Measurements from ENCODE around the gene NFX1. TPM values are rescaled to one million over a fixed set of nuclear protein-coding genes. Genes with fewer than 3 reads are reported as not detected.
A peak's percentile ranks its signal among the peaks of the same experiment; 100 is the strongest.

The NFX1 gene
- total RNA-seq, 2 donors from 2014 or later = 30.8 to 39.5 TPM

GRCh38 chr9:33291031-33291397 is 698 bp downstream of the NFX1 start:
- peak overlapping the region; percentile 97 for H3K27ac ChIP-seq
- H3K27me3 ChIP-seq (replicated peaks; ENCODE audit: insufficient read depth) = no peaks in the 10 kb centered on the region
- no peak for TF ChIP-seq POLR2A (IDR thresholded peaks at IDR 0.05)
- TF ChIP-seq POLR2AphosphoS5 (IDR thresholded peaks at IDR 0.05) = no peak
- TF ChIP-seq CTCF (IDR thresholded peaks at IDR 0.05) = no peak
- H3K36me3 ChIP-seq = peaks cover 0 to 12% of the 10 kb centered on the region in 2 donors
- WGBS = 8% methylated on average over 7 of the region's 7 CpGs
- DNase-seq (ENCODE audit: low spot score) = no peak
- intact Hi-C loops (cut with DNase I) = loop anchor here (5.0 kb wide), 1 partner anchor 36 kb away; no protein-coding TSS in a partner anchor
- H3K4me1 ChIP-seq (replicated peaks) = peaks cover 3% of the 10 kb centered on the region
- no peaks in the 10 kb centered on the region for H3K9me3 ChIP-seq
- peak overlapping the region; percentile 72 for H3K4me3 ChIP-seq

- WGBS = 88% methylated on average over 5 of the region's 5 CpGs
- H3K9me3 ChIP-seq = no peaks in the 10 kb centered on the region
- DNase-seq (ENCODE audit: low spot score) = no peak
- peaks cover 3% of the 10 kb centered on the region for H3K4me1 ChIP-seq (replicated peaks)
- no peak overlapping the region for H3K27ac ChIP-seq
- intact Hi-C loops (cut with DNase I) = loop anchor here (5.0 kb wide), 1 partner anchor 35 kb away; no protein-coding TSS in a partner anchor
- no peaks in the 10 kb centered on the region for H3K27me3 ChIP-seq (replicated peaks; ENCODE audit: insufficient read depth)
- TF ChIP-seq CTCF (IDR thresholded peaks at IDR 0.05) (no peak), POLR2AphosphoS5 (IDR thresholded peaks at IDR 0.05) (no peak), POLR2A (IDR thresholded peaks at IDR 0.05) (no peak)
- H3K36me3 ChIP-seq = peaks cover 0 to 13% of the 10 kb centered on the region in 2 donors
- H3K4me3 ChIP-seq = no peak overlapping the region
Observed at GRCh38 chr9:33291901-33292300, 1.6 kb downstream of the NFX1 start.

- TF ChIP-seq CTCF (IDR thresholded peaks at IDR 0.05) = no peak
- TF ChIP-seq POLR2AphosphoS5 (IDR thresholded peaks at IDR 0.05) = no peak
- no peak for TF ChIP-seq POLR2A (IDR thresholded peaks at IDR 0.05)
- Histone ChIP-seq H3K9me3 (no peaks in the 10 kb centered on the region), H3K27ac (no peak overlapping the region), H3K27me3 (replicated peaks; ENCODE audit: insufficient read depth) (no peaks in the 10 kb centered on the region), H3K4me1 (replicated peaks) (peaks cover 7% of the 10 kb centered on the region), H3K36me3 (peaks cover 0 to 15% of the 10 kb centered on the region in 2 donors), H3K4me3 (no peak overlapping the region)
- 83% methylated on average over 2 of the region's 2 CpGs for WGBS
- no peak for DNase-seq (ENCODE audit: low spot score)
- intact Hi-C loops (cut with DNase I) = loop anchor here (5.0 kb wide), 1 partner anchor 34 kb away; no protein-coding TSS in a partner anchor
Observed at GRCh38 chr9:33293782-33294181, 3.5 kb downstream of the NFX1 start.

- WGBS = 94% methylated on average over 12 of the region's 12 CpGs
- no peak overlapping the region for H3K4me3 ChIP-seq
- H3K4me1 ChIP-seq (replicated peaks) = peaks cover 7% of the 10 kb centered on the region
- no peak for TF ChIP-seq CTCF (IDR thresholded peaks at IDR 0.05)
- no peak for TF ChIP-seq POLR2AphosphoS5 (IDR thresholded peaks at IDR 0.05)
- no peak for TF ChIP-seq POLR2A (IDR thresholded peaks at IDR 0.05)
- H3K9me3 ChIP-seq = no peaks in the 10 kb centered on the region
- no peaks in the 10 kb centered on the region for H3K27me3 ChIP-seq (replicated peaks; ENCODE audit: insufficient read depth)
- DNase-seq (ENCODE audit: low spot score) = no peak
- H3K36me3 ChIP-seq = peaks cover 0 to 15% of the 10 kb centered on the region in 2 donors
- no peak overlapping the region for H3K27ac ChIP-seq
- intact Hi-C loops (cut with DNase I) = loop anchor here (5.0 kb wide), 1 partner anchor 32 kb away; no protein-coding TSS in a partner anchor
Observed at GRCh38 chr9:33294670-33295432, 4.5 kb downstream of the NFX1 start.

GRCh38 chr9:33295571-33295970 is 5.3 kb downstream of the NFX1 start:
- TF ChIP-seq CTCF (IDR thresholded peaks at IDR 0.05) (no peak), POLR2A (IDR thresholded peaks at IDR 0.05) (no peak), POLR2AphosphoS5 (IDR thresholded peaks at IDR 0.05) (no peak)
- no peak overlapping the region for H3K4me3 ChIP-seq
- H3K4me1 ChIP-seq (replicated peaks) = peaks cover 7% of the 10 kb centered on the region
- H3K9me3 ChIP-seq = no peaks in the 10 kb centered on the region
- peaks cover 0 to 15% of the 10 kb centered on the region in 2 donors for H3K36me3 ChIP-seq
- intact Hi-C loops (cut with DNase I) = no loop called here
- 85% methylated on average over 2 of the region's 2 CpGs for WGBS
- no peak for DNase-seq (ENCODE audit: low spot score)
- no peak overlapping the region for H3K27ac ChIP-seq
- H3K27me3 ChIP-seq (replicated peaks; ENCODE audit: insufficient read depth) = no peaks in the 10 kb centered on the region
